ENCODE measurements around the gene BPIFB6.

BPIFB6 gene

GRCh38 chr20:33093074-33093473 is 61.6 kb downstream of the BPIFB6 start:
- no peak for DNase-seq

- no peak for DNase-seq
Measured at GRCh38 chr20:33093582-33093981, 62.1 kb downstream of the BPIFB6 start.
